Measurements from ENCODE around the gene SPANXC.
"Not testable (repeated sequence)": the region's sequence is repeated elsewhere in the genome, so short reads cannot be mapped to it uniquely, and the experiment has no call there.

Gene SPANXC, protein sequence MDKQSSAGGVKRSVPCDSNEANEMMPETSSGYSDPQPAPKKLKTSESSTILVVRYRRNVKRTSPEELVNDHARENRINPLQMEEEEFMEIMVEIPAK

DNA sequence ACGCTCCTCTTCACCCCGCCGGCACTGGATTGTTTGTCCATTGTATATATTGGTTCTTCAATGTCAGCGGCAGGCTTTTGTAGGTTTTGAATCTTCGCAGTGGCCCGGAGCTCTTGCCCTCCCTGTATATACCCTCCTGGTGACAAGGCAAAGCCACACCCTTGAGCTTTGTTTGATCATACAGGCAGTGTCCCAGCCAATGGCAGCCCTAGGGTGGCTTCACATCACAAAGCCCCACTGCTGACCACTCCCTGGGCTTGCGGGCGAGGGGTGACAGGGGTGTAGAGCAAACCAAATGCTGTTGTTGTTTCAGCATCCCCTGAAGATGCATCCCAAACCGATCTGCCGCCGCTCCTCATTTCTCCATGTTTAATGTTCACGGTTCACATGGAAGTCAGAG lies at the start of gene SPANXC:
SPANXC (minus strand) TSS at position 101 of the 400 bp plus-strand sequence; CDS start at position 41, 60 bp downstream.
- DNase-seq, result not testable (repeated sequence)

DNA sequence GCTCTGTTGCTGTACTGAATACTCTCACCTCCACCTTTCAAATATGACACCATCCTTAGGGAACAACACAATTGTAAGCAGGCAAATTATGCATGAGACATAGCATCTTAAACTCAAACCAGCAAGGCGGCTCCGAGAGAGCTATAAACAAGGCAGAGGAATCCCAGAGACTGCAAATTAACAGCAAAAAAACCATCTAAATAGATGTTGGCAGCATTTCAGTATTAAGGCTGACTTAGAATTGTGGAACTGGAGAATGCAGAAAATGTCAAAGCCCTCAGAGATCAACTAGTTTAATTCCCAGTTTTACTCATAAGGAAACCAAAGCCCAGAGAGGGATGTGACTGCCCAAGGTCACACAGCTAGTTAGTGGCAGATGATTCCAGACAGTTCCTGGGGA lies 37.2 kb upstream of the SPANXC start:
- DNase-seq, result no peak

DNA sequence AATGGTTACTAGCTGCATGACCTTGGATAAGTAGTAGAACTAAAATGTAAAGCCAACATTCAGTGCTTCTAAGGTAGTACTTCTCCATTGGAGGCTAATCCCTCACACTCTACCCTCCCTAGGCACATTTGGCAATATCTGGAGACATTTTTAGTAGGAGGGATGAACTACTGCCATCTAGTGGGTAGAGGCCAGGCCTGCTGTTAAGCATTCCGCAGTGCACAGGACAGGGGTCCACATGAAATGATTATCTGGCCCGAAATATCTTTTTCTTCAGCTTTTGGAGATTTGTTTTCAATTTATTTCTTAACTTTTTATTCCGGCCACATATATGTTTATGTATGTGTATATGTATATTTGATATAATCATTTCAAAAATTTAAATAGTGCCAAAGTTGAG lies 36.0 kb upstream of the SPANXC start:
- no peak for DNase-seq

DNA sequence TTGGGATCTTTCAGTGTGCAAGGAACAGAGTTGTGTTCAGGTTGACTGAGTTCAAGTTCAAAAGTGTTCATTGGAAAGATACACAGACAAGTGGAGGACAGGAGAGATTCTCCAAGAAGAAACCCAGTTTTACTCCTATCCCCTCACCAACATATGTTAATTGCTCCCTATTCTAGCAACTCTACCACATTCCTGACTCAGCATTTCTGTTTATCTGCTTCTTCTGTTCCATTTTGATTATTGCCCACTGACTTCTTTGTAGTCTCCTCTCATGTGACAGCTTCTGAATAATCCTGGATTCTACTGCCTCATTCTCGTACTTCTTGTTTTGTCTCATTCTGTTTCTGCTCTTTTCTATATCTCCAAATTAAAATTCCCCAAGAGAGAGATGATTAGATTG lies 15.8 kb upstream of the SPANXC start:
- no peak for DNase-seq

DNA sequence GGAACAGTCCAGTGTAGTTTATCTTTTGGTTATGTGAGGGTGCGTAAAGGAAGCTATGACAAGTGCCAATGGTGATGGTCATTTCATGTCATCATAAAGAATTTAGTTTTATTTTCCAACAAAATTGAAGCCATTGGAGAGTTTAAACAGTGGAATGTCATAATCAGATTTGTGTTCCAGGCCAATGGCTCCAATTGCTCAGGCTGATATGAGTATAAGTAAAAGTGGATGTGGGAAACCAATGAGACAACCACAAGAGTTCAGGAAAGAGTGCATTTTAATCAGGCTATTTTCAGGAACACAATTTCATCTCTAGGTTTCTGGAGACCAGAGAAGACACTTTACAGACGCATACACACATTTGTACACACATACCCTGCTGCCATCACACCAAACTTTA lies 20.7 kb downstream of the SPANXC start:
- DNase-seq, result no peak

DNA sequence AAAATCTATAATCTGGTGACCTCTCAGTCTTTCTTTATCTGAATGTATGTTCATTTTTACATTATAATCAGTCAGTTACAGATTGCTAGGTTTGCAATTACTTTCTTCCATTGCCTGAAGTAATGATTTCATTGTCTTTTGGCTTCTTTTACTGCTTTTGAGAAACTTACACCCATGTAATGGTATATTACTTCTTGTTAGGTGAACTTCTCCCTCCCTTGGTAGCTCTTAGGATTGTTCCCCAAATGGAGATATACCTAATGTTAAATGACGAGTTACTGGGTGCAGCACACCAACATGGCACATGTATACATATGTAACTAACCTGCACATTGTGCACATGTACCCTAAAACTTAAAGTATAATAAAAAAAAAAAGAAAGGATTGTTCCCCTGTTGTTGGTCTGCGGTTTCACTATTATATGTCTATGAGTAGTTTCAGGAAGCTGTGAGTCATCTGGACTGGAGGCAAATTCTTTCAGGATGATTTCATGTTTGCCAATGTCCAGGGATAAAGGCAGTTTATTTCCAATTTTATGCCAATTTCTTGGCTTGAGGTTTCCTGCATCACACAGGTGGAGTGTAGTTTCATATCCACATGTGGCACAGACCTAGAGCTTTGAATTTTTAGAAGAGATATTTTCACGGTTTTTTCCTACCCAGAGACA lies 21.8 kb downstream of the SPANXC start:
- DNase-seq, result no peak

DNA sequence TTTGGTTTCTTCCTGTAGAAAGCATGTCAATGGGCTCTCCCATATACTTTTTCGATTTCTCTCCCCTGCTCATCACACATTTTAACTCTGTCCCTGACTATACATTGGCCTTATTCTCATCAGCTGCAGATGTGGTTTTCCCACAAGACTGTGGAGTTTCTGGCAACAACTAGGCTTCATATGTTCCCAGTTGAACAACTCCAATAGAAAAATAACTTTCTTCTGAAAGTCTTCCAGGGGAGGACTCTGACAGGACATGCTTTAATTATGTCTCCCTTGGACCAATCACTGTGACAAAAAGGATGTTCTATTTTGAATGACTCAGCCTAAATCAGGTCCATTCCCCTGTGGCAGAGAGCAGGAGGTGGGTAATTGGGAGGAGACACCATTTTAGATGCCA lies 28.1 kb downstream of the SPANXC start:
- DNase-seq, result no peak

DNA sequence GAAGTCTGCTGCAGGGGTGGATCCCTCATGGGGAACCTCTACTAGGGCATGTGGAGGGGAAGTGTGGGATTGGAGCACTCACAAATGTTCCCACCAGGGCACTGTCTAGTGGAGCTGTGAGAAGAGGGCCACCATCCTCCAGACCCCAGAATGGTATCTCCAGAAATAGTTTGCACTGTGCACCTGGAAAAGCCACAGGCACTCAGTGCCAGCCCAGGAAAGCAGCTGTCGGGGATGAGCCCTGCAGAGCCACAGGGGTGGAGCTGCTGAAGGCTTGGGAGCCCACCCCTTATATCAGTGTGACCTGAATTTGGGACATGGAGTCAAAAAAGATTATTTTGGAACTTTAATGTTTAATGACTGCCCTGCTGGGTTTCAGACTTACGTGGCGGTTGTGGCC lies 40.4 kb downstream of the SPANXC start:
- DNase-seq, result no peak

All from NCI-H2029 (cell line).